ENCODE results near the gene HTR4.

GRCh38 chr5:148454576-148454975 lies 199.8 kb downstream of the HTR4 start:
- TF ChIP-seq POLR2A (IDR thresholded peaks at IDR 0.05; ENCODE audit: low read depth, low read length) (no peak), POLR2AphosphoS5 (IDR thresholded peaks at IDR 0.05; ENCODE audit: insufficient read depth, low read depth, low read length) (no peak)
